Measurements from ENCODE around the gene EFNA5.

The EFNA5 gene

DNA sequence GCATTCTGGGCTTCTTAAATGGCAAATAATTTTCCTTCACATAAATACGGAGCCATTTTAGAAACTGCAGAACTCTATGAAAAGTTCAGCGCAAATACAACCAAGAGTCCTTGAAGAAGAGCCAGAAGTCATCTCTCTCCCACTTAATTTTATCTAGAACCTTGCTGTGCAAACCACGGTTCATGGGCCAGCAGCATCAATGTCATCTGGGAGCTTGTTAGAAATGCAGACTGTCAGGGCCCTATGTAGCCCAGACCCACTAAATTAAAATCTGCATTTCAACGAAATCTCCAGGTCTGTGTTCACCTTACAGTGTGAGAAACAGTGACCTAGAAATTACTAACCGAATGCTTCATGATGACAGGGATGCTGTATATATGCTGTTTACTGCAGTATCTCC lies 12.2 kb downstream of the EFNA5 start:
- no peak for DNase-seq (ENCODE audit: low read depth)
- TF ChIP-seq, protein P1, sequence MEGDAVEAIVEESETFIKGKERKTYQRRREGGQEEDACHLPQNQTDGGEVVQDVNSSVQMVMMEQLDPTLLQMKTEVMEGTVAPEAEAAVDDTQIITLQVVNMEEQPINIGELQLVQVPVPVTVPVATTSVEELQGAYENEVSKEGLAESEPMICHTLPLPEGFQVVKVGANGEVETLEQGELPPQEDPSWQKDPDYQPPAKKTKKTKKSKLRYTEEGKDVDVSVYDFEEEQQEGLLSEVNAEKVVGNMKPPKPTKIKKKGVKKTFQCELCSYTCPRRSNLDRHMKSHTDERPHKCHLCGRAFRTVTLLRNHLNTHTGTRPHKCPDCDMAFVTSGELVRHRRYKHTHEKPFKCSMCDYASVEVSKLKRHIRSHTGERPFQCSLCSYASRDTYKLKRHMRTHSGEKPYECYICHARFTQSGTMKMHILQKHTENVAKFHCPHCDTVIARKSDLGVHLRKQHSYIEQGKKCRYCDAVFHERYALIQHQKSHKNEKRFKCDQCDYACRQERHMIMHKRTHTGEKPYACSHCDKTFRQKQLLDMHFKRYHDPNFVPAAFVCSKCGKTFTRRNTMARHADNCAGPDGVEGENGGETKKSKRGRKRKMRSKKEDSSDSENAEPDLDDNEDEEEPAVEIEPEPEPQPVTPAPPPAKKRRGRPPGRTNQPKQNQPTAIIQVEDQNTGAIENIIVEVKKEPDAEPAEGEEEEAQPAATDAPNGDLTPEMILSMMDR (conservative IDR thresholded peaks at IDR 0.05; ENCODE audit: low read length), result no peak
- H3K4me3 ChIP-seq (ENCODE audit: low read length), result no peak overlapping the region

DNA sequence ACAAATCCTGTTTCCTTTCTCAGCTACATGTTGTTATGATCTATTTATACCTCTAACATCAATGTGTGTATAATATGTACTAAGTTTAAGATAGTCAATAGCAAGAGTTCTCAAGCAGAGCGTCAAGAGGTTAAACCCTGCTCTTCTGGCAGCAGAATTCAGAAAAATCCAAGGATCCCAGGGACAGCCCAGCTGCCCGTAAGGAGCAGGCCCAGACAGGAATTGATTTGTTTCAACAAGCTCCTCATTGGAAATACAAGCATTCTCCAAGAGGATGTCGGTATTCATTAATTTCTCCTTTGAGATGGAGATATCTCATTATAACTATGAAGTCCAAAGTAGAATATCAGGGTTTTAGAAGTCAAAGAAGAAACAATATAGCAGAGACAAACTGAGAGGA lies 14.9 kb downstream of the EFNA5 start:
- DNase-seq (ENCODE audit: low read depth), result no peak
- TF ChIP-seq, protein P1 (conservative IDR thresholded peaks at IDR 0.05; ENCODE audit: low read length), result no peak
- H3K4me3 ChIP-seq (ENCODE audit: low read length), result no peak overlapping the region

DNA sequence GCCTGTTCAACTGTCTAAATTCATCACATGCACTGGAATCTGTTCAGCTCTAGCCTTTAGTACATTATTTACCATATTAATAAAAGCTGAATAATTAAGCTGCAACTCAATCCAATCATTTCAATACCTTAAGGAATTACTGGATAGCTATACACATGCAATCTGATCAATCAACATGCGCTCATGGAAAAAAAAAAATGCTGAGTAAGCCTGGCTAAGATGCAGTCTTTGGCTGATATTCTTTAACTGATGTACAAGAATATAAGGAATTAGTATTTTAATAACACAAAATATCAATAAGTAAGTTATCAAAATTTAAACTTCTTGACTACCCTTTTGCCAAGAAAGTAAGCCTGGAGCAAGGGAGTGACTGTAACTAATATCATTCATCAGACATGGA lies 15.9 kb downstream of the EFNA5 start:
- TF ChIP-seq, protein P1 (conservative IDR thresholded peaks at IDR 0.05; ENCODE audit: low read length), result no peak
- no peak overlapping the region for H3K4me3 ChIP-seq (ENCODE audit: low read length)
- no peak for DNase-seq (ENCODE audit: low read depth)

DNA sequence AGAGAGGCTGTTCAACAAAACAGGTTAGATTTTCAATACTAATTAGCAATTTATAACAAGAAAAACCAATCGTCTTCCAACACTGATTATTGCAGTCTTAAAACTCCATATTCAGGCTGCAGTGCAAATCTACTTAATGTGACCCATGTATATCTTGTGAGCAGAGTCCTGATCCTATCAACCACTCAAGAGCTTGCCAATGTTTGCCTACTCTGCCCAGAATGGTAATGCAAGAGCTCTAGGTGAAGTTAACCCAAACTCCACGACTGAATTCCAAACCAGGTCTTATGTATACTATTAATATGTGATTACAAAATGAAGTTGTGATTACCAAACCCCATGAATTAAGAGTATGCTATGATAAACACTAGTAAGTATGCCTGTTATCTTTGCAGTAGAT lies 17.1 kb downstream of the EFNA5 start:
- TF ChIP-seq, protein P1 (conservative IDR thresholded peaks at IDR 0.05; ENCODE audit: low read length), result no peak
- H3K4me3 ChIP-seq (ENCODE audit: low read length), result no peak overlapping the region
- DNase-seq (ENCODE audit: low read depth), result no peak

DNA sequence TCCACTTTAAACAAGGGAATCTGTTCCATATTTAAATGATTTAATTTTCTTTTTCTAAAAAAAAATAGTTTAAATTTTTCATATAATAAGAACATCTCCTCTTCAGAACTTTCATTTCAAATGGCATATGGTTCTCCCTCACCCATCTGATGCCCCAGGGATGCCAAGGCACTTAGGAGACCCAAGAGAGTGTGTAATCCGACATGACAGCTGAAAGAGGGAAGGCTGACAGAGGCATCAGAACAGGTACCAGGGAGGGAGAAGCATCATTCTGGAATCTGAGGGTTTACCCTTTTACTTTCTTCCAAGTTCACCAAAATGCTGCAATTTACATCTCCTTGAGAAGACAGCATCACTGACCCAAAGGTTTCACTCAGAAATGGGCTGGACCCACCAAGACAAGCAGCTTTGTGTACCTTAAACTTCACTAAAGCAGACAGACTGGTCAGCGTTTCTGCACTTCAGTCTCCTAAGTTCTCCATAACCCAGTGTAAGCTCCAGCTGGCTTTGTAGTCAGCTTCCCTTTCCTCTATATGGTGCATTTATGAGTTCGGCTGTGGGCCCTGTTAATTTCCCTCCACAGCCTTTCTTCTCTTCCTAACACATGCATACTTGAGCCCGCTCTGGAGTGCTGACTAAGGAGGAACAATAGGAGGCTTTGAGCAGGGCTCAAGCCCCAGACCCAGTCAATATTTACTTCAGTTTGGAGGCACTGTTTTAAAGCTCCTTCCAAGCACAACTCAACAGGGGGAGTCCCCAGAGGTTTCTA lies 17.7 kb downstream of the EFNA5 start:
- DNase-seq (ENCODE audit: low read depth), result no peak
- TF ChIP-seq, protein P1 (conservative IDR thresholded peaks at IDR 0.05; ENCODE audit: low read length), result no peak
- H3K4me3 ChIP-seq (ENCODE audit: low read length), result no peak overlapping the region

DNA sequence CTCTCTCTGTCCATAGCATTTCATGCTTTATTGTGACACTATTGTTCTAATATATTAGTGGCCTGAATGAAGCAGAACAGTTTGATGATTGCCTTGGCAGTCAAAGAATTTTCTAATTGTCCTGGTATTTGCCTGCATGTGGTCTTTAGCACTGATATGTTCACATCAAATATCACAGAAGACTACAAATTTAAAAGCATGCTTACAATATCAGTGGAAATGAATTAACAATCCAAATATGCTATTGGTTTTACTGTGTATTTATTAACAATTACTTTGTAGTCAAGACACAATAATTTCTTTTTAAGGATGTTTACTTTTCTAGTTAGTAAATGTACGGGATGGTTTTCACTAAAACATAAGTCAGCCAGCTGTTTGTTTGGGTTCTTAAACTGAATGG lies 18.3 kb downstream of the EFNA5 start:
- TF ChIP-seq, protein P1 (conservative IDR thresholded peaks at IDR 0.05; ENCODE audit: low read length), result no peak
- DNase-seq (ENCODE audit: low read depth), result no peak
- no peak overlapping the region for H3K4me3 ChIP-seq (ENCODE audit: low read length)

DNA sequence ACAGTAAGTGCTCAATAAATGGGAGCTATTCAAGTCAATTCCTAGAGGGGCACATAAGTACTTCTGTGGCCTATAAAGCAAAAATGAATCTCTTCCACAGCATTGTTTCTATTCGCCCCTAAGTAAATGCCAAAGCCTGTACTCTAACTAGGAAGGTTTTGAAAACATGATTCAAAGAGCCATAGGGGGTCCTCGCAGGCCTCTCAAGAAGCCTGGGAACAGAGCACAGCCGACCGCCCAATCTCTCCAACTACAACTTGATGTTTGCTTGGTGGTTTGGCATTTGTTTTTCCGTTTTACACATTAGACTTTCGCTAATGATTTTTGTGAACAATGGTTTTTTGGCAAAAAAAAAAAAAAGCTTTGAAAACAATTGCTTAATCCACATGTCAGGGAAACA lies 19.4 kb downstream of the EFNA5 start:
- no peak for DNase-seq (ENCODE audit: low read depth)
- H3K4me3 ChIP-seq (ENCODE audit: low read length), result no peak overlapping the region
- TF ChIP-seq, protein P1 (conservative IDR thresholded peaks at IDR 0.05; ENCODE audit: low read length), result no peak

All from AG10803 (cell line).